ENCODE measurements around the gene SLC1A4. TPM values are rescaled to one million over a fixed set of nuclear protein-coding genes. Genes with fewer than 3 reads are reported as not detected.

SLC1A4 gene
- total RNA-seq, 4 donors from 2014 or later = 6.9 to 36.6 (median 12.7) TPM

GRCh38 chr2:64980183-64980582 is 9.0 kb upstream of the SLC1A4 start:
- no peak overlapping the region for H3K4me3 ChIP-seq
- H3K4me1 ChIP-seq = no peaks in the 10 kb centered on the region
- no peaks in the 10 kb centered on the region for H3K9me3 ChIP-seq
- H3K27ac ChIP-seq = no peak overlapping the region
- no peaks in the 10 kb centered on the region for H3K27me3 ChIP-seq
- no peak for TF ChIP-seq POLR2A (IDR thresholded peaks at IDR 0.05)
- TF ChIP-seq, protein P1, sequence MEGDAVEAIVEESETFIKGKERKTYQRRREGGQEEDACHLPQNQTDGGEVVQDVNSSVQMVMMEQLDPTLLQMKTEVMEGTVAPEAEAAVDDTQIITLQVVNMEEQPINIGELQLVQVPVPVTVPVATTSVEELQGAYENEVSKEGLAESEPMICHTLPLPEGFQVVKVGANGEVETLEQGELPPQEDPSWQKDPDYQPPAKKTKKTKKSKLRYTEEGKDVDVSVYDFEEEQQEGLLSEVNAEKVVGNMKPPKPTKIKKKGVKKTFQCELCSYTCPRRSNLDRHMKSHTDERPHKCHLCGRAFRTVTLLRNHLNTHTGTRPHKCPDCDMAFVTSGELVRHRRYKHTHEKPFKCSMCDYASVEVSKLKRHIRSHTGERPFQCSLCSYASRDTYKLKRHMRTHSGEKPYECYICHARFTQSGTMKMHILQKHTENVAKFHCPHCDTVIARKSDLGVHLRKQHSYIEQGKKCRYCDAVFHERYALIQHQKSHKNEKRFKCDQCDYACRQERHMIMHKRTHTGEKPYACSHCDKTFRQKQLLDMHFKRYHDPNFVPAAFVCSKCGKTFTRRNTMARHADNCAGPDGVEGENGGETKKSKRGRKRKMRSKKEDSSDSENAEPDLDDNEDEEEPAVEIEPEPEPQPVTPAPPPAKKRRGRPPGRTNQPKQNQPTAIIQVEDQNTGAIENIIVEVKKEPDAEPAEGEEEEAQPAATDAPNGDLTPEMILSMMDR (IDR thresholded peaks at IDR 0.05) = no peak
- no peaks in the 10 kb centered on the region for H3K36me3 ChIP-seq
- no peak for DNase-seq
- intact Hi-C loops (cut with DNase I; ENCODE audit: low total_unique reads) = no loop called here

GRCh38 chr2:64982311-64982857 is 6.8 kb upstream of the SLC1A4 start:
- no peaks in the 10 kb centered on the region for H3K9me3 ChIP-seq
- H3K27me3 ChIP-seq = no peaks in the 10 kb centered on the region
- intact Hi-C loops (cut with DNase I; ENCODE audit: low total_unique reads) = no loop called here
- TF ChIP-seq, protein P1 (IDR thresholded peaks at IDR 0.05) = no peak
- no peak for TF ChIP-seq POLR2A (IDR thresholded peaks at IDR 0.05)
- H3K36me3 ChIP-seq = no peaks in the 10 kb centered on the region
- H3K4me1 ChIP-seq = no peaks in the 10 kb centered on the region
- no peak overlapping the region for H3K4me3 ChIP-seq
- no peak overlapping the region for H3K27ac ChIP-seq
- no peak for DNase-seq

GRCh38 chr2:64982932-64983331 is 6.3 kb upstream of the SLC1A4 start:
- Histone ChIP-seq H3K27ac (no peak overlapping the region), H3K4me1 (no peaks in the 10 kb centered on the region), H3K4me3 (no peak overlapping the region), H3K27me3 (no peaks in the 10 kb centered on the region), H3K9me3 (no peaks in the 10 kb centered on the region), H3K36me3 (no peaks in the 10 kb centered on the region)
- no peak for TF ChIP-seq POLR2A (IDR thresholded peaks at IDR 0.05)
- TF ChIP-seq, protein P1 (IDR thresholded peaks at IDR 0.05) = no peak
- intact Hi-C loops (cut with DNase I; ENCODE audit: low total_unique reads) = no loop called here
- no peak for DNase-seq

DNA sequence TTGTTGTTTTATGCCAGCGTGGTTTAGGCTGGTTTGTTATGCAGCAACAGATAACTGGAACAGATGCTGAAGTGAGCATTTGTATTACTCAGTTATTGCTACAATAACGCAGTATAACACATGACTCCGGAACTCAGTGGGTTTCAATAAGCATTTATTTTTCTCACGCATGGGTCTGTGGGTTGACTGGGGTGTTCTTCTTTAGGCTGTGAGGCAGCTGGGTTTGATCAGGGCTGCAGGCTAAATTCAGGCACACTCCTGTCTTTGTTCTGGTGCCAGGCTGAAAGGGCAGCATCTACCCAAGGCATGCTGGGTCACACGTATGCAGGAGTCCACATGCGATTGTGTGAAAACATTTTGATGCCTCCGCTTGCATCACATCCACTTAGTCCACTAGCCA is 3.8 kb upstream of the SLC1A4 start:
- DNase-seq = no peak
- Histone ChIP-seq H3K9me3 (no peaks in the 10 kb centered on the region), H3K4me1 (no peaks in the 10 kb centered on the region), H3K27ac (no peak overlapping the region), H3K36me3 (no peaks in the 10 kb centered on the region), H3K27me3 (no peaks in the 10 kb centered on the region), H3K4me3 (no peak overlapping the region)
- intact Hi-C loops (cut with DNase I; ENCODE audit: low total_unique reads) = no loop called here
- TF ChIP-seq, protein P1 (IDR thresholded peaks at IDR 0.05) = no peak
- no peak for TF ChIP-seq POLR2A (IDR thresholded peaks at IDR 0.05)

DNA sequence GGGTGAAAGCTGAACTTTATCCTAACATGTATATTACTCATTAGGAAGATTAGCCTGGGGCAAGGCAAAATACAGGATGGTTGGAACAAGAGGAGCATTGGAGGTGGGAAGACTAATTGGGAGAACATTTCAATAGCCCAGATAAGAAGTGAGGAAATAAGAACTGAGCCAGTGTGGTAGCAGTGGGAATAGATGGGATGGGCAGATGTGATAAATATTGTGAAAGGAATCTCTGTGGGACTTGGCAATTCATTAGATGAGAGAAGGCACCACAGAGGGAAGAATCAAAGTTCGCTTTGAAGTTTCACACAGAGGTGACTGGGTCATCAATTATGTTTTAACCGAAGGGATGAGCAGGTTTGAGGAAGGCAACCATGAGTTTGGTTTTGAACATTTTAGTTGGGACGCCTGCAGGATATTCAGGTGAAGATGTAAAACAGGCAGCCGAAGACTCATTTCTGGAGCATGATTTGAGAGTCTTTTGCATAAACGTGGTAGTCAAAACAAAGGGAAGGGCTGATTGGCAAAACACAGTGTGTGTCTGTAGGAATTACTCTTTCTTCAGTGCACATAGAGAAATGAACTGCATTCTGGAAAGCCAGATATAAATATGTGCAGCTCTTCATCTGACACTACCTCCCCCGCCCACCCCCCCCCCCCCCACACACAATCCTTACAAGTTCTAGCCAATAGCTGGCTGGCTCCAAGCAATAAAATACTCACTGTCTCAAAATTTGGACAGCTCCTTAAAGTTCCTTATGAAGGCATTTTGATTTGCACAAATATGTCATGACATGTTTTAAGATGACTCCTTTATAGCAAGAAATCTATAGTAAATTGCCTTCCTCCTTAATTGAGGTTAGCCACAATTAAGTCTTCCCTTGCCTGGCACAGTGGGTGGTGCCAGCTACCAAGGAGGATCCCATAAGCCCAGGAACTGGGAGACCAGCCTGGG is 1.9 kb upstream of the SLC1A4 start:
- no peaks in the 10 kb centered on the region for H3K4me1 ChIP-seq
- peak overlapping the region; percentile 97 to 98 for H3K27ac ChIP-seq
- intact Hi-C loops (cut with DNase I; ENCODE audit: low total_unique reads) = no loop called here
- H3K36me3 ChIP-seq = no peaks in the 10 kb centered on the region
- DNase-seq = no peak
- H3K4me3 ChIP-seq = peak overlapping the region; percentile 66 to 83
- TF ChIP-seq, protein P1 (IDR thresholded peaks at IDR 0.05) = no peak
- TF ChIP-seq POLR2A (IDR thresholded peaks at IDR 0.05) = no peak
- H3K9me3 ChIP-seq = no peaks in the 10 kb centered on the region
- H3K27me3 ChIP-seq = no peaks in the 10 kb centered on the region

Measured in uterus (tissue), 4 donors.